IMR-90 (cell line): ENCODE results near the gene CCDC7. TPM values are rescaled to one million over a fixed set of nuclear protein-coding genes. Genes with fewer than 3 reads are reported as not detected.

ENCODE experiments used
- ATAC-seq: fragments of 200-7000 bp; cut with Tn5 transposase; 2 replicates; pipeline ENCODE4 v1.9.1; 2020; ENCODE audit warnings: low read depth, mild to moderate bottlenecking, moderate library complexity
- BruUV-seq: library from RNA; stranded (reverse); fragments of 400-500 nt; replicated peaks from 2 replicates; lab custom pipeline; 2021; lab: Mats Ljungman, UMichigan
- CTCF ChIA-PET: fragments of 300-600 bp; formaldehyde crosslinking; extraction: SDS; loops from one replicate; lab custom pipeline; 2021; ENCODE audit warnings: antibody characterized with exemption; lab: Yijun Ruan, JAX
- POLR2A ChIA-PET: fragments of 300-600 bp; sonication (Branson Sonifier 250); formaldehyde crosslinking; loops from one replicate; lab custom pipeline; 2022; ENCODE audit warnings: antibody characterized with exemption; ENCODE audit not compliant: unreplicated experiment; lab: Charles Lee
- DNase-seq: peaks from one replicate; pipeline ENCODE4 v3.0.0; 2013
- H2AFZ ChIP-seq: replicated peaks from 2 replicates; pipeline ENCODE3; 2013; ENCODE audit warnings: low read length, mild to moderate bottlenecking; ENCODE audit not compliant: poor library complexity
- H2AK5ac ChIP-seq: 2 replicates; pipeline ENCODE4 v1.6.1; 2013; ENCODE audit warnings: low read depth, low read length, inconsistent platforms
- H2AK9ac ChIP-seq: replicated peaks from 2 replicates; pipeline ENCODE3; 2013; ENCODE audit warnings: mild to moderate bottlenecking, low read depth, low read length, moderate library complexity; ENCODE audit not compliant: poor library complexity
- H2BK120ac ChIP-seq: 2 replicates; pipeline ENCODE4 v1.6.1; 2013; ENCODE audit warnings: low read depth, low read length, inconsistent platforms
- H2BK15ac ChIP-seq: 3 replicates; pipeline ENCODE4 v1.6.1; 2013; ENCODE audit warnings: low read depth, low read length, inconsistent platforms
- H2BK20ac ChIP-seq: 2 replicates; pipeline ENCODE4 v1.6.1; 2013; ENCODE audit warnings: low read depth, mild to moderate bottlenecking, inconsistent platforms, low read length, moderate library complexity
- H2BK5ac ChIP-seq: 2 replicates; pipeline ENCODE4 v1.6.1; 2013; ENCODE audit warnings: mild to moderate bottlenecking, low read depth, low read length, inconsistent platforms; ENCODE audit not compliant: poor library complexity, severe bottlenecking
- H3K14ac ChIP-seq: replicated peaks from 2 replicates; pipeline ENCODE4 v1.6.1; 2013; ENCODE audit warnings: low read depth, low read length, inconsistent platforms
- H3K18ac ChIP-seq: 2 replicates; pipeline ENCODE4 v1.6.1; 2013; ENCODE audit warnings: low read depth, low read length, control low read depth
- H3K23ac ChIP-seq: 2 replicates; pipeline ENCODE4 v1.6.1; 2013; ENCODE audit warnings: low read depth, low read length, inconsistent platforms
- H3K27ac ChIP-seq: 2 replicates; pipeline ENCODE4 v1.5.1; 2013; ENCODE audit warnings: mild to moderate bottlenecking, control low read depth, low read length; ENCODE audit not compliant: insufficient read depth
- H3K27me3 ChIP-seq: 2 replicates; pipeline ENCODE4 v1.6.1; 2013; ENCODE audit warnings: low read length; ENCODE audit not compliant: control insufficient read depth, insufficient read depth
- H3K36me3 ChIP-seq: 2 replicates; pipeline ENCODE4 v1.6.1; 2013; ENCODE audit warnings: low read length, mixed read lengths; ENCODE audit not compliant: control insufficient read depth, insufficient read depth
- H3K4ac ChIP-seq: 2 replicates; pipeline ENCODE4 v1.6.1; 2013; ENCODE audit warnings: low read depth, low read length, inconsistent platforms
- H3K4me1 ChIP-seq: 2 replicates; pipeline ENCODE4 v1.6.1; 2013; ENCODE audit warnings: low read length, mixed read lengths; ENCODE audit not compliant: control insufficient read depth, insufficient read depth
- H3K4me2 ChIP-seq: 2 replicates; pipeline ENCODE4 v1.6.1; 2013; ENCODE audit warnings: low read depth, mild to moderate bottlenecking, control low read depth, low read length, moderate library complexity
- H3K4me3 ChIP-seq: 2 replicates; pipeline ENCODE4 v1.5.1; 2013; ENCODE audit warnings: low read depth, mild to moderate bottlenecking, control low read depth, low read length, moderate library complexity; ENCODE audit not compliant: insufficient read depth
- H3K56ac ChIP-seq: 2 replicates; pipeline ENCODE4 v1.6.1; 2013; ENCODE audit warnings: low read length, inconsistent platforms; ENCODE audit not compliant: insufficient read depth; ENCODE audit errors: extremely low read depth
- H3K79me1 ChIP-seq, 2 experiments: 2 replicates each; pipeline ENCODE4 v1.6.1; 2013; ENCODE audit warnings: low read length in 2 of 2, inconsistent platforms in 1 of 2, low read depth in 1 of 2
- H3K9ac ChIP-seq: 2 replicates; pipeline ENCODE4 v1.6.1; 2013; ENCODE audit warnings: low read depth, low read length, control low read depth
- H3K9me1 ChIP-seq: 2 replicates; pipeline ENCODE4 v1.6.1; 2013; ENCODE audit warnings: low read length, inconsistent platforms; ENCODE audit not compliant: insufficient read depth
- H3K9me3 ChIP-seq: 2 replicates; pipeline ENCODE4 v1.6.1; 2013; ENCODE audit warnings: low read length; ENCODE audit not compliant: control insufficient read depth, insufficient read depth
- H4K20me1 ChIP-seq: 2 replicates; pipeline ENCODE4 v1.6.1; 2013; ENCODE audit warnings: low read length, inconsistent platforms; ENCODE audit not compliant: insufficient read depth
- H4K5ac ChIP-seq: 2 replicates; pipeline ENCODE4 v1.6.1; 2013; ENCODE audit warnings: mild to moderate bottlenecking, low read depth, low read length, control low read depth
- H4K8ac ChIP-seq, 2 experiments: 2 replicates each; pipeline ENCODE4 v1.6.1; 2013; ENCODE audit warnings: low read depth in 2 of 2, low read length in 2 of 2, control low read depth in 1 of 2, inconsistent platforms in 1 of 2
- H4K91ac ChIP-seq: 2 replicates; pipeline ENCODE4 v1.6.1; 2013; ENCODE audit warnings: low read depth, low read length, inconsistent platforms; ENCODE audit not compliant: insufficient read depth
- CEBPB ChIP-seq: IDR thresholded peaks from 2 replicates; pipeline ENCODE4 v1.6.1; 2012; ENCODE audit warnings: low read depth, low read length, improper control_type of control experiment
- CTCF ChIP-seq: conservative IDR thresholded peaks from 2 replicates; pipeline ENCODE4 v1.5.1; 2012; ENCODE audit warnings: mild to moderate bottlenecking, low read depth, low read length, improper control_type of control experiment
- FOS ChIP-seq: fragments of 150-350 bp; IDR thresholded peaks from 2 replicates; pipeline ENCODE4 v1.6.1; 2016; ENCODE audit warnings: low read depth, low read length
- MAFK ChIP-seq: IDR thresholded peaks from 2 replicates; pipeline ENCODE4 v1.6.1; 2012; ENCODE audit warnings: low read depth, low read length, improper control_type of control experiment
- MAZ ChIP-seq: IDR thresholded peaks from 2 replicates; pipeline ENCODE4 v1.6.1; 2012; ENCODE audit warnings: low read depth, mild to moderate bottlenecking, low read length, improper control_type of control experiment, moderate library complexity, borderline replicate concordance
- MXI1 ChIP-seq: IDR thresholded peaks from 2 replicates; pipeline ENCODE4 v1.6.1; 2012; ENCODE audit warnings: low read depth, mild to moderate bottlenecking, low read length, moderate library complexity, borderline replicate concordance
- NFE2L2 ChIP-seq: fragments of 150-350 bp; IDR thresholded peaks from 2 replicates; pipeline ENCODE4 v1.6.1; 2016; ENCODE audit warnings: low read depth, mild to moderate bottlenecking, low read length
- POLR2A ChIP-seq: IDR thresholded peaks from 2 replicates; pipeline ENCODE4 v1.6.1; 2012; ENCODE audit warnings: mild to moderate bottlenecking, low read depth, low read length
- RCOR1 ChIP-seq: IDR thresholded peaks from 2 replicates; pipeline ENCODE4 v1.6.1; 2012; ENCODE audit warnings: mild to moderate bottlenecking, low read length, improper control_type of control experiment; ENCODE audit not compliant: insufficient replicate concordance
- RFX5 ChIP-seq: IDR thresholded peaks from 2 replicates; pipeline ENCODE4 v1.8.0; 2012; ENCODE audit warnings: low read depth, mild to moderate bottlenecking, low read length, moderate library complexity
- SMC3 ChIP-seq: fragments of 150-350 bp; IDR thresholded peaks from 2 replicates; pipeline ENCODE4 v1.6.1; 2016; ENCODE audit warnings: low read depth, mild to moderate bottlenecking, antibody characterized with exemption, low read length, moderate library complexity
- USF2 ChIP-seq: fragments of 150-350 bp; IDR thresholded peaks from 2 replicates; pipeline ENCODE4 v1.6.1; 2017; ENCODE audit warnings: mild to moderate bottlenecking, antibody characterized with exemption, low read length, low read depth
- WGBS, 2 experiments: methylation state at CpG; one replicate each; pipeline versions ENCODE4 v1.1.5 to v1.1.7; 2013; ENCODE audit warnings: missing lambda C conversion rate in 2 of 2; ENCODE audit not compliant: insufficient read length in 1 of 2; ENCODE audit errors: extremely low coverage in 2 of 2; 5-methylcytosine and 5-hydroxymethylcytosine counted together
- dilution Hi-C: fragments of 300-500 bp; cut with HindIII; formaldehyde crosslinking; loops from one replicate; pipeline ENCODE4 v1.14.3; 2018; ENCODE audit warnings: low sequenced_read_pairs; ENCODE audit not compliant: unreplicated experiment
- in situ Hi-C: fragments of 300-500 bp; cut with MboI; formaldehyde crosslinking; loops from 3 replicates; pipeline ENCODE4 v1.14.3; 2019; ENCODE audit warnings: low sequenced_read_pairs, inconsistent platforms, mixed read lengths
- intact Hi-C: fragments of 100-400 bp; cut with micrococcal nuclease; formaldehyde crosslinking; loops from 2 replicates; pipeline ENCODE4 v1.10.0; 2022
- polyA plus RNA-seq, 3 experiments: library from polyadenylated mRNA; depleted of rRNA; stranded (reverse); fragments of >200 nt; gene quantifications; 2 replicates each; pipeline ENCODE4 v1.2.3, GENCODE V29; 2012; ENCODE audit warnings: low replicate concordance in 1 of 3
- total RNA-seq: library from RNA; depleted of rRNA; stranded (reverse); fragments of >200 nt; gene quantifications from 2 replicates; pipeline ENCODE4 v1.2.3, GENCODE V29; 2012

The CCDC7 gene
- total and polyA plus RNA-seq, 2 of the 4 experiments (the other 2 are of a cell fraction) = 0.74 to 4.3 TPM

- Histone ChIP-seq H2BK15ac (no peak overlapping the region), H3K79me1 (0 out of 4 replicates have a peak, but pooled peaks cover 0 to 7% of the 10 kb centered on the region in 2 experiments), H2AK5ac (no peak overlapping the region), H2BK20ac (no peak overlapping the region), H3K4me2 (0 out of 2 replicates have a peak overlapping the region, but pooled peaks have one; percentile 5), H3K4me3 (no peak overlapping the region), H3K18ac (no peak overlapping the region), H2AK9ac (no peak overlapping the region), H3K27me3 (no peaks in the 10 kb centered on the region), H2BK5ac (no peak overlapping the region), H2AFZ (no peak overlapping the region), H3K4ac (no peak overlapping the region), H4K20me1 (no peaks in the 10 kb centered on the region), H3K27ac (no peak overlapping the region), H3K4me1 (no peaks in the 10 kb centered on the region), H2BK120ac (no peak overlapping the region), H3K9me3 (no peaks in the 10 kb centered on the region), H3K23ac (no peak overlapping the region), H4K5ac (no peak overlapping the region), H4K8ac (no peak overlapping the region), H3K9ac (no peak overlapping the region), H4K91ac (no peak overlapping the region), H3K56ac (no peak overlapping the region), H3K14ac (no peak overlapping the region), H3K9me1 (peaks cover 8% of the 10 kb centered on the region; the same call in 1 of the 2 replicates), H3K36me3 (peaks cover 7% of the 10 kb centered on the region)
- no peak for TF ChIP-seq NFE2L2
- no peak for TF ChIP-seq MAFK
- no peak for TF ChIP-seq CTCF
- no peak for TF ChIP-seq MAZ
- TF ChIP-seq CEBPB = no peak
- TF ChIP-seq MXI1 = no peak
- no peak for TF ChIP-seq USF2
- TF ChIP-seq POLR2A = no peak
- no peak for TF ChIP-seq FOS
- TF ChIP-seq SMC3 = no peak
- TF ChIP-seq RCOR1 = no peak
- no peak for TF ChIP-seq RFX5
- DNase-seq (no peak), ATAC-seq (no peak)
- dilution Hi-C loops = no loop called here
- ChIA-PET POLR2A (no interaction called here), CTCF (no interaction called here)
- WGBS, 2 experiments = no CpG with 5 or more reads among the region's 1 CpG
- in situ Hi-C loops = no loop called here
- intact Hi-C loops = no loop called here
- BruUV-seq = no TSS peak
Observed at GRCh38 chr10:32889631-32890212, 443.8 kb downstream of the CCDC7 start.
